ENCODE data around the gene TMPRSS9. TPM values are rescaled to one million over a fixed set of nuclear protein-coding genes. Genes with fewer than 3 reads are reported as not detected.

Gene TMPRSS9
- total and polyA plus RNA-seq, 2 of the 13 experiments (the other 11 are each of a cell fraction or from before 2014, with no cell fraction given): 2.5 to 5.2 TPM

DNA sequence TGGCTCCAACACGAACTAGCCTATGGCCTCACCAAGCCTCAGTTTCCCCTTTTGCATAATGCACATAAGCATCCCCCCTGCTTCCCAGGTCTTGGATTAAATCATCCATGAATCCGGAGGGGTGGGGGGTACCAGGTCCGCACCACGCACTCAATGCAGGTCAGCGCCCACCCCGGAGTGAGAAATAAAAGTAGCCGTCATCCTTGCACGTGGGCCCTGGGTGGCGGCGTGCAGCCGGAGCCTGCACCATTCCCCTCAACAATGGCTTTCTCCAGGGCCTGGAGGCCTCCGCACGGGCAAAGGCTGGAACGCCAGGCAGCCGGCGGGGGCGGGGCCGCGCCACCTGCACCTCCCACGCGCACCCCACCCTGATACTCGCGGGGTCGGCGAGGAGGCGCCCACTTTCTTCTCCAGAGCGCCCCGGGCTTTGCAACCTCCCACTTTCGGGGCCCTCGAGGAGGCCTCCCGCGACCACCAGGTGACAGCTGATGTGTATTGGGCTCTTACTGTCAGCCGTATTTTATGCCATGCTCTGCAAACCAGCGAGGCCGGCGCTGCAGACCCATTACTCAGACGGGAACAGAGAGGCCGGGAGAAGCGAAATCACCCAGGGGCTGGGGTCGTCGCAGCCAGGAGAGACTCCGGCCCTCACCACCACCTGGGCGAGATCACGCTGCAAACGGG lies 115.1 kb downstream of the TMPRSS9 start (continued):
- TF ChIP-seq, protein P1, sequence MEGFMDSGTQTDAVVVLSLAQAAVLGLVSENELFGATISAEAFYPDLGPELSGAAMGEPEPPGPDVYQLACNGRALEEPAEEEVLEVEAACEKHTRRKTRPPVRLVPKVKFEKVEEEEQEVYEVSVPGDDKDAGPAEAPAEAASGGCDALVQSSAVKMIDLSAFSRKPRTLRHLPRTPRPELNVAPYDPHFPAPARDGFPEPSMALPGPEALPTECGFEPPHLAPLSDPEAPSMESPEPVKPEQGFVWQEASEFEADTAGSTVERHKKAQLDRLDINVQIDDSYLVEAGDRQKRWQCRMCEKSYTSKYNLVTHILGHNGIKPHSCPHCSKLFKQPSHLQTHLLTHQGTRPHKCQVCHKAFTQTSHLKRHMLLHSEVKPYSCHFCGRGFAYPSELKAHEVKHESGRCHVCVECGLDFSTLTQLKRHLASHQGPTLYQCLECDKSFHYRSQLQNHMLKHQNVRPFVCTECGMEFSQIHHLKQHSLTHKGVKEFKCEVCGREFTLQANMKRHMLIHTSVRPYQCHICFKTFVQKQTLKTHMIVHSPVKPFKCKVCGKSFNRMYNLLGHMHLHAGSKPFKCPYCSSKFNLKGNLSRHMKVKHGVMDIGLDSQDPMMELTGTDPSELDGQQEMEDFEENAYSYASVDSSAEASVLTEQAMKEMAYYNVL (CRISPR knock-in tag; IDR thresholded peaks at IDR 0.05; ENCODE audit: borderline replicate concordance): no peak
- TF ChIP-seq HOXD1 (CRISPR knock-in tag; IDR thresholded peaks at IDR 0.05) (no peak), SP2 (CRISPR knock-in tag; IDR thresholded peaks at IDR 0.05) (no peak), ZNF124 (CRISPR knock-in tag; IDR thresholded peaks at IDR 0.05) (0 out of 2 replicates have a peak, but pooled peaks have one; percentile 3), ZNF335 (CRISPR knock-in tag; IDR thresholded peaks at IDR 0.05) (no peak), NCOA5 (CRISPR knock-in tag; IDR thresholded peaks at IDR 0.05) (no peak), REXO4 (CRISPR knock-in tag; IDR thresholded peaks at IDR 0.05; ENCODE audit: borderline replicate concordance) (no peak), RNF2 (conservative IDR thresholded peaks at IDR 0.05; ENCODE audit: low read depth) (0 out of 2 replicates have a peak, but pooled peaks have one; percentile 25)
- TF ChIP-seq, protein P2, sequence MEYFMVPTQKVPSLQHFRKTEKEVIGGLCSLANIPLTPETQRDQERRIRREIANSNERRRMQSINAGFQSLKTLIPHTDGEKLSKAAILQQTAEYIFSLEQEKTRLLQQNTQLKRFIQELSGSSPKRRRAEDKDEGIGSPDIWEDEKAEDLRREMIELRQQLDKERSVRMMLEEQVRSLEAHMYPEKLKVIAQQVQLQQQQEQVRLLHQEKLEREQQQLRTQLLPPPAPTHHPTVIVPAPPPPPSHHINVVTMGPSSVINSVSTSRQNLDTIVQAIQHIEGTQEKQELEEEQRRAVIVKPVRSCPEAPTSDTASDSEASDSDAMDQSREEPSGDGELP (IDR thresholded peaks at IDR 0.05; ENCODE audit: borderline replicate concordance, low read depth): 0 out of 2 replicates have a peak, but pooled peaks have one; percentile 9
- TF ChIP-seq, protein P3, sequence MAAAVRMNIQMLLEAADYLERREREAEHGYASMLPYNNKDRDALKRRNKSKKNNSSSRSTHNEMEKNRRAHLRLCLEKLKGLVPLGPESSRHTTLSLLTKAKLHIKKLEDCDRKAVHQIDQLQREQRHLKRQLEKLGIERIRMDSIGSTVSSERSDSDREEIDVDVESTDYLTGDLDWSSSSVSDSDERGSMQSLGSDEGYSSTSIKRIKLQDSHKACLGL (CRISPR knock-in tag; IDR thresholded peaks at IDR 0.05): no peak
- TF ChIP-seq, protein P4, sequence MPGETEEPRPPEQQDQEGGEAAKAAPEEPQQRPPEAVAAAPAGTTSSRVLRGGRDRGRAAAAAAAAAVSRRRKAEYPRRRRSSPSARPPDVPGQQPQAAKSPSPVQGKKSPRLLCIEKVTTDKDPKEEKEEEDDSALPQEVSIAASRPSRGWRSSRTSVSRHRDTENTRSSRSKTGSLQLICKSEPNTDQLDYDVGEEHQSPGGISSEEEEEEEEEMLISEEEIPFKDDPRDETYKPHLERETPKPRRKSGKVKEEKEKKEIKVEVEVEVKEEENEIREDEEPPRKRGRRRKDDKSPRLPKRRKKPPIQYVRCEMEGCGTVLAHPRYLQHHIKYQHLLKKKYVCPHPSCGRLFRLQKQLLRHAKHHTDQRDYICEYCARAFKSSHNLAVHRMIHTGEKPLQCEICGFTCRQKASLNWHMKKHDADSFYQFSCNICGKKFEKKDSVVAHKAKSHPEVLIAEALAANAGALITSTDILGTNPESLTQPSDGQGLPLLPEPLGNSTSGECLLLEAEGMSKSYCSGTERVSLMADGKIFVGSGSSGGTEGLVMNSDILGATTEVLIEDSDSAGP (CRISPR knock-in tag; IDR thresholded peaks at IDR 0.05; ENCODE audit: borderline replicate concordance): 0 out of 2 replicates have a peak, but pooled peaks have one; percentile 30
- TF ChIP-seq, protein P5, sequence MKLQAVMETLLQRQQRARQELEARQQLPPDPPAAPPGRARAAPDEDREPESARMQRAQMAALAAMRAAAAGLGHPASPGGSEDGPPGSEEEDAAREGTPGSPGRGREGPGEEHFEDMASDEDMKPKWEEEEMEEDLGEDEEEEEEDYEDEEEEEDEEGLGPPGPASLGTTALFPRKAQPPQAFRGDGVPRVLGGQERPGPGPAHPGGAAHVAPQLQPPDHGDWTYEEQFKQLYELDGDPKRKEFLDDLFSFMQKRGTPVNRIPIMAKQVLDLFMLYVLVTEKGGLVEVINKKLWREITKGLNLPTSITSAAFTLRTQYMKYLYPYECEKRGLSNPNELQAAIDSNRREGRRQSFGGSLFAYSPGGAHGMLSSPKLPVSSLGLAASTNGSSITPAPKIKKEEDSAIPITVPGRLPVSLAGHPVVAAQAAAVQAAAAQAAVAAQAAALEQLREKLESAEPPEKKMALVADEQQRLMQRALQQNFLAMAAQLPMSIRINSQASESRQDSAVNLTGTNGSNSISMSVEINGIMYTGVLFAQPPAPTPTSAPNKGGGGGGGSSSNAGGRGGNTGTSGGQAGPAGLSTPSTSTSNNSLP (IDR thresholded peaks at IDR 0.05; ENCODE audit: low read depth, low read length): no peak
- TF ChIP-seq, protein P6, sequence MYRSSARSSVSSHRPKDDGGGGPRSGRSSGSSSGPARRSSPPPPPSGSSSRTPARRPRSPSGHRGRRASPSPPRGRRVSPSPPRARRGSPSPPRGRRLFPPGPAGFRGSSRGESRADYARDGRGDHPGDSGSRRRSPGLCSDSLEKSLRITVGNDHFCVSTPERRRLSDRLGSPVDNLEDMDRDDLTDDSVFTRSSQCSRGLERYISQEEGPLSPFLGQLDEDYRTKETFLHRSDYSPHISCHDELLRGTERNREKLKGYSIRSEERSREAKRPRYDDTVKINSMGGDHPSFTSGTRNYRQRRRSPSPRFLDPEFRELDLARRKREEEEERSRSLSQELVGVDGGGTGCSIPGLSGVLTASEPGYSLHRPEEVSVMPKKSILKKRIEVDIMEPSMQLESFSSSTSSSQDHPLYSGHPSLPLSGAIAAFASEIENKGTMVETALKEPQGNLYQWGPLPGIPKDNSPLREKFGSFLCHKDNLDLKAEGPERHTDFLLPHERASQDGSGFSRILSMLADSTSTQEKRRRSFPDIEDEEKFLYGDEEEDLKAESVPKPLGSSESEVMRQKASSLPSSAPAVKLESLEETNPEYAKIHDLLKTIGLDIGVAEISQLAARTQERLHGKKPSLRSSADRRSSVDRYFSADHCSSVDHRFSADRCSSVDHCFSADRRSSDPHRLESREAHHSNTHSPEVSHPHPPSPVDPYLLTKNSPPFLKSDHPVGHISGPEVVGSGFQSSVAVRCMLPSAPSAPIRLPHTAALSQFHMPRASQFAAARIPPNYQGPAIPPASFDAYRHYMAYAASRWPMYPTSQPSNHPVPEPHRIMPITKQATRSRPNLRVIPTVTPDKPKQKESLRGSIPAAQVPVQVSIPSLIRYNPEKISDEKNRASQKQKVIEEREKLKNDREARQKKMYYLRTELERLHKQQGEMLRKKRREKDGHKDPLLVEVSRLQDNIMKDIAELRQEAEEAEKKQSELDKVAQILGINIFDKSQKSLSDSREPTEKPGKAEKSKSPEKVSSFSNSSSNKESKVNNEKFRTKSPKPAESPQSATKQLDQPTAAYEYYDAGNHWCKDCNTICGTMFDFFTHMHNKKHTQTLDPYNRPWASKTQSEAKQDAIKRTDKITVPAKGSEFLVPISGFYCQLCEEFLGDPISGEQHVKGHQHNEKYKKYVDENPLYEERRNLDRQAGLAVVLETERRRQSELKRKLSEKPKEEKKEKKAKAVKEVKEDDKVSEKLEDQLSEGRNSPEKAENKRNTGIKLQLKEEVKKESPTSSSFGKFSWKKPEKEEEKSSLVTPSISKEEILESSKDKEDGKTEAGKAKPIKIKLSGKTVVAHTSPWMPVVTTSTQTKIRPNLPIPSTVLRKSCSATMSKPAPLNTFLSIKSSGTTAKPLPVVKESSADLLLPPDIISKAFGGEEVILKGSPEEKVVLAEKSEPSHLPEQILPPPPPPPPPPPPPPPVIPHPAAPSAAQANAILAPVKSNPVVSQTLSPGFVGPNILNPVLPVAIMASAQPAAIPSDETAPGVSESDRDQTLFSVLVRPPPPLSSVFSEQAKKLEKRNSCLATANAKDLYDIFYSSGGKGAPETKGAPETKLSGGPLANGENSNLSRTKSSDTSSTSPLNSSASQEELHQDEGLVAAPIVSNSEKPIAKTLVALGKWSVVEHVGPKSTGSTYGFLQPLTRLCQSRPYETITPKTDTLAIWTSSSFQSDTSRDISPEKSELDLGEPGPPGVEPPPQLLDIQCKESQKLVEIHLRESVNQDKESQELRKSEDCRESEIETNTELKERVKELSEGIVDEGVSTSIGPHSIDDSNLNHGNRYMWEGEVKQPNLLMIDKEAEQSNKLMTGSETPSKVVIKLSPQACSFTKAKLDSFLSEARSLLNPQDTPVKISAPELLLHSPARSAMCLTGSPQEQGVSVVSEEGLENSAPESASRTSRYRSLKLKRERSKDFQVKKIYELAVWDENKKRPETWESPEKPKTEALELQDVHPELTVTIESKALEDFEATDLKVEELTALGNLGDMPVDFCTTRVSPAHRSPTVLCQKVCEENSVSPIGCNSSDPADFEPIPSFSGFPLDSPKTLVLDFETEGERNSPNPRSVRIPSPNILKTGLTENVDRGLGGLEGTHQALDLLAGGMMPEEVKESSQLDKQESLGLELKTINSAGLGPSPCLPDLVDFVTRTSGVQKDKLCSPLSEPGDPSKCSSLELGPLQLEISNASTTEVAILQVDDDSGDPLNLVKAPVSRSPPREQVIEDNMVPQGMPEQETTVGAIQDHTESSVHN (CRISPR knock-in tag; IDR thresholded peaks at IDR 0.05): no peak
